Activated naive CD4-positive, alpha-beta T cell treated with Interleukin-2 at 50 U/mL for 16 hours (primary cell): Measurements from ENCODE around the gene ZNF483.
"Not testable (repeated sequence)": the region's sequence is repeated elsewhere in the genome, so short reads cannot be mapped to it uniquely, and the experiment has no call there.

Experiments
- DNase-seq: peaks from one replicate; pipeline ENCODE4 v3.0.0-alpha.2; 2020

ZNF483 gene

GRCh38 chr9:111525056-111525977 is at the start of gene ZNF483:
TSS of gene ZNF483 (plus strand) at chr9:111525179. CDS start at chr9:111527396, 2,217 bp downstream.
- peak; percentile 69 for DNase-seq

GRCh38 chr9:111475195-111475594 is 49.8 kb upstream of the ZNF483 start:
- DNase-seq = no peak

- DNase-seq = no peak
These were observed 47.3 kb upstream of the ZNF483 start for GRCh38 chr9:111477677-111478076.

GRCh38 chr9:111481885-111482636 is 42.9 kb upstream of the ZNF483 start:
- no peak for DNase-seq

GRCh38 chr9:111482694-111483438 is 42.1 kb upstream of the ZNF483 start:
- DNase-seq = peak; percentile 68

GRCh38 chr9:111483439-111483857 is 41.5 kb upstream of the ZNF483 start:
- peak; percentile 58 for DNase-seq

- DNase-seq = peak; percentile 73
These were observed 41.0 kb upstream of the ZNF483 start, which contains the start of gene ECPAS for GRCh38 chr9:111483858-111484571. TSS of gene ECPAS (minus strand) at chr9:111484383. CDS start at chr9:111472918, 11,465 bp downstream.

GRCh38 chr9:111484572-111484894 is 40.4 kb upstream of the ZNF483 start:
- DNase-seq = no peak

- DNase-seq = not testable (repeated sequence)
These were observed 27.8 kb upstream of the ZNF483 start for GRCh38 chr9:111497196-111497595.

- no peak for DNase-seq
These were observed 23.9 kb upstream of the ZNF483 start for GRCh38 chr9:111501005-111501562.

- no peak for DNase-seq
These were observed 23.3 kb upstream of the ZNF483 start for GRCh38 chr9:111501648-111502047.

- no peak for DNase-seq
These were observed 22.5 kb upstream of the ZNF483 start for GRCh38 chr9:111502506-111502905.

GRCh38 chr9:111511581-111511980 is 13.4 kb upstream of the ZNF483 start:
- DNase-seq = not testable (repeated sequence)

GRCh38 chr9:111514967-111515366 is 10.0 kb upstream of the ZNF483 start:
- DNase-seq = no peak

- DNase-seq = no peak
These were observed 8.9 kb upstream of the ZNF483 start for GRCh38 chr9:111516061-111516465.

- DNase-seq = no peak
These were observed 286 bp upstream of the ZNF483 start for GRCh38 chr9:111524731-111525055.

- no peak for DNase-seq
These were observed 2.4 kb downstream of the ZNF483 start for GRCh38 chr9:111527347-111527746.

- DNase-seq = no peak
These were observed 4.8 kb downstream of the ZNF483 start for GRCh38 chr9:111529787-111530186.

- no peak for DNase-seq
These were observed 6.7 kb downstream of the ZNF483 start for GRCh38 chr9:111531716-111532115.

- DNase-seq = no peak
These were observed 8.3 kb downstream of the ZNF483 start for GRCh38 chr9:111533099-111533790.

GRCh38 chr9:111542497-111543254 is 17.7 kb downstream of the ZNF483 start:
- DNase-seq = no peak
